CD1c-positive myeloid dendritic cell (primary cell): ENCODE data around the gene ACP5.
"Not testable (repeated sequence)": the region's sequence is repeated elsewhere in the genome, so short reads cannot be mapped to it uniquely, and the experiment has no call there.

Source experiments
- DNase-seq: peaks from one replicate; pipeline ENCODE4 v3.0.0-alpha.2; 2016; ENCODE audit errors: extremely low spot score

The ACP5 gene

DNA sequence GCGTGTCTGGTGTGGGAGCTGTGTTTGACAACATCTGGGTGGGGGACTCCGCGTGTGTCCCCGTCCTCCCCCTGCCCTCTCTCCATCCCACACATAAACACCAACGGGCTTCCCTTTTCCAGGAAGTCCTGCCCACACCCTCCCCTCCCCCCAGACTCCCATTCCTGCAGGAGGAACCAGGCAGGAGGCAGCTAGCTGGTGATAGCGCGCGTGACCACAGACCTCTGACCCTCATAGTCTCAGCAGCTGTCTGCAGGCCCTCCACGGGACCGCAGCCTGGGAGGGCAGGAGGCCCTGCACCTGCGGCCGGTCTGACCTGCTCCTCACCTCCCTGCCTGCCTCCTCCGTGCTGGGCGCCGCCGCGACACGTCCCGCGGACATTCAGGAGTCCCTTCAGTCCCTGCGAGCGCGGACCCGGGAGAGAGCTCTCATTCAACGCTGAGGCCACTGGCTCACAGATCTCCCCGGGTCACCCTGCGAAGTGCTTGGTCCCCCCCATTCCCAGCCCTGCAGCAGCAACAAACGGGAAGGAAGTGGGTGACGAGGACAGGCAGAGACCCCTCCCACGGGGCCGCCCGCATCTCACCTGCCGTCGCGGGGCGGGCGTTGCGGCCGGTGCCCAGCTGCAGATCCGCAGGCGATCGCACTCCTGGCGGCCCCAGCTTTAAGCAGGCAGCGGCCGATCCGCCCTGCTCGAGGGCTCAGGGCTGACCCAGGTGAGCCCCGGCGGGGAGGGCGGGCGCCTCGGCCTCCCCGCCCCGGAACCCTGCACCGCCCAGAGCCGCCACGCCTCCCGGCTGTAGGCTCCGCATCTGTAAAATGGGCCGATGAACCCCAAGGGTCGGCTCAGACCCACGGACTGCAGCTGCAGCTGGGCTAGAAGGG is 1.1 kb upstream of the ACP5 start:
- peak; percentile 92 for DNase-seq

DNA sequence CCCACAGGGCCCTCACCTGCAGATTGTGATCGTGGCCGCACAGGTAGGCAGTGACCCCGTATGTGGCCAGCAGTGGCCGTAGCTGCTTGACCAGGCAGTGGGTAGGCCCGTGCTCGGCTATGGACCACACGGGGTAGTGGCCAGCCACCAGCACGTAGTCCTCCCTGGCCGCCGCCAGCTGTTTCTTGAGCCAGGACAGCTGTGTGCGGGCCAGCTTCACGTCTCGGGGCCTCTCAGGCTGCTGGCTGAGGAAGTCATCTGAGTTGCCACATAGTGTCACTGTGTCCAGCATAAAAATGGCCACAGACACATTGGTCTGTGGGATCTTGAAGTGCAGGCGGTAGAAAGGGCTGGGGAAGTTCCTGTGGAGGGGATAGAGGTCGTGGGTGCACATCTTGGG is 1.2 kb downstream of the ACP5 start:
- DNase-seq = peak; percentile 61

DNA sequence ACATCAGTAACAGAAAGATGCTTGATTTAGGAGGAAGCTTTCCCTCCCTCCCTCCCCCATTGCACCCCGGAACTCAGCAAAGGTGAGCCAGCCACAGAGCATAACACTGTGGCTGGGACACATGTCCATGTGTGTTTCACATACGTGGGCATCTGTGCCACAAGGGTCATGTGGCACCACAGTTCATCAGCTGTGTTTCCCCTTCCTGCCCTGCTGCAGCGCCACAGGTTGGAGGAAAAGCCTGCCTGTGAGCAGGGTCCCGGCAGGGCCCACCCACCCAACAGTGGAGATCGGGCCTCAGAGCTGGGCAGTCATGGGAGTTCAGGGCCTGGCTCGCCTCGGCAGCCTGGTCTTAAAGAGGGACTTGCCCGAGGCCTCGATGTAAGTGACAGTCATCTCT is 2.8 kb downstream of the ACP5 start:
- DNase-seq = no peak

DNA sequence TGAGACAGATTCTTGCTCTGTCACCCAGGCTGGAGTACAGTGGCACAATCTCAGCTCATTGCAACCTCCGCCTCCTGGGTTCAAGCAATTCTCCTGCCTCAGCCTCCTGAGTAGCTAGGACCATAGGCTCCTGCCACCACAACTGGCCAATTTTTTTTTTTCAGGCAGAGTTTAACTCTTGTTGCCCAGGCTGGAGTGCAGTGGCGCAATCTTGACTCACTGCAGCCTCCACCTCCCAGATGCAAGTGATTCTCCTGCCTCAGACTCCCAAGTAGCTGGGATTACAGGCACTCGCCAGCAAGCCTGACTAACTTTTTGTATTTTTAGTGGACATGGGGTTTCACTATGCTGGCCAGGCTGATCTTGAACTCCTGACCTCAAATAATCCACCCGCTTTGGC is 3.7 kb downstream of the ACP5 start:
- DNase-seq = not testable (repeated sequence)

DNA sequence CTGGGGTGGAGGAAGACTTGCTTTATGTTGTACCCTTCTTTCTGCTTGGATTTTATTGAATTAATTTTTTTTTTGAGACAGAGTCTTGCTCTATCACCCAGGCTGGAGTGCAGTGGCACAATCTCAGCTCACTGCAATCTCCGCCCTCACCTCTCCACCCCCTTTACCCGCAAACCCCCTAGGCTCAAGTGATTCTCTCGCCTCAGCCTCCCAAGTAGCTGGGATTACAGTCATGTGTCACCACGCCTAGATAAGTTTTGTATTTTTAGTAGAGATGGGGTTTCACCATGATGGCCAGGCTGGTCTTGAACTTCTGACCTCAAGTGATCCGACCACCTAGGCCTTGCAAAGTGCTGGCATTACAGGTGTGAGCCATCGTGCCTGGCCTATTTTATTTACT is 4.1 kb downstream of the ACP5 start:
- not testable (repeated sequence) for DNase-seq

DNA sequence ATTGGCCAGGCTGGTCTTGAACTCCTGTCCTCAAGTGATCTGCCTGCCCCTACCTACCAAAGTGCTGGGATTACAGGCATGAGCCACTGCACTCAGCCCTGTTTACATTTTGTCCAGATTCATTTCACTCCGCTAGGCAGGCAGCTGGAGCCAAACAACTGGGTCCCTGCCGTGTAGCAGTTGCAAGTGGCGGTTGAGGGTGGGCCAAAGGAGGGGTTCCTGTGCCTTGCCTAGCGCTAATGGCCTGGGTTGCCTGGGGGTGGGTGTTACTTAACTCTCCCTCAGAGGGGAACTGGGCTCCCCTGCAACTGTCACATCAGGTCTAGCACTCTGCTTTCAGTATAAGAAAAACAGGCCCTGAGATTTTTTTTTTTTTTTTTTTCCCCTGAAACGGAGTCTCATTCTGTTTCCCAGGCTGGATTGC is 7.4 kb downstream of the ACP5 start:
- DNase-seq = peak; percentile 63

DNA sequence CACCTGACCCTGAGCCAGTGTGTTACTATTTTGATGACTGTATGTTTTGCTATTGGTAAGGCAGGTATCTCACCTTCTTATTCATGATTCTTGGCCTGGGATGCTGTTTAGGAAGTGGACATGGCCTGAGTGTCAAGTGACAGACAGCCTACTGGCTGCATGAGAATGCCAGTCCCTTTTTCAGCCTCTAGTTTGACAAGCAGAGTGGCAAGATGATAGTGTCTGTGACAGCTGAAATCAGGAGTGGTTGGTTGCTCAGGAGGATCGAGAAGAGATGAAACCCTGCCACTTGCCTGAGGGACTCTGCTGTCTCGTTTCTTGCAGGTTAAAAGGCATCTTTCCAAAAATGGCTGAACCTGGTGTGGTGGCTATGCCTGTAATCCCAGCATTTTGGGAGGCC is 11.3 kb downstream of the ACP5 start:
- no peak for DNase-seq

DNA sequence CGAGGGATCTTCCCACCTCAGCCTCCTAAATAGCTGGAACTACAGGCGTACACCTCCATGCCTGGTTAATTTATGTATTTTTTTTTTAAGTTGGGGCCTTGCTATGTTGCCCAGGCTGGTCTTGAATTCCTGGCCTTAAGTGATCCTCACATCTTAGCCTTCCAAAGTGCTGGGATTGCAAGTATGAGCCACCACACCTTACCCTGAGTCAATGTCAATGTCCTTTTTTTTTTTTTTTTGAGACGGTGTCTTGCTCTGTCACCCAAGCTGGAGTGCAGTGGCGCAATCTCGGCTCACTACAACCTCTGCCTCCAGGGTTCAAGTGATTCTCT is 11.8 kb downstream of the ACP5 start:
- DNase-seq = not testable (repeated sequence)

DNA sequence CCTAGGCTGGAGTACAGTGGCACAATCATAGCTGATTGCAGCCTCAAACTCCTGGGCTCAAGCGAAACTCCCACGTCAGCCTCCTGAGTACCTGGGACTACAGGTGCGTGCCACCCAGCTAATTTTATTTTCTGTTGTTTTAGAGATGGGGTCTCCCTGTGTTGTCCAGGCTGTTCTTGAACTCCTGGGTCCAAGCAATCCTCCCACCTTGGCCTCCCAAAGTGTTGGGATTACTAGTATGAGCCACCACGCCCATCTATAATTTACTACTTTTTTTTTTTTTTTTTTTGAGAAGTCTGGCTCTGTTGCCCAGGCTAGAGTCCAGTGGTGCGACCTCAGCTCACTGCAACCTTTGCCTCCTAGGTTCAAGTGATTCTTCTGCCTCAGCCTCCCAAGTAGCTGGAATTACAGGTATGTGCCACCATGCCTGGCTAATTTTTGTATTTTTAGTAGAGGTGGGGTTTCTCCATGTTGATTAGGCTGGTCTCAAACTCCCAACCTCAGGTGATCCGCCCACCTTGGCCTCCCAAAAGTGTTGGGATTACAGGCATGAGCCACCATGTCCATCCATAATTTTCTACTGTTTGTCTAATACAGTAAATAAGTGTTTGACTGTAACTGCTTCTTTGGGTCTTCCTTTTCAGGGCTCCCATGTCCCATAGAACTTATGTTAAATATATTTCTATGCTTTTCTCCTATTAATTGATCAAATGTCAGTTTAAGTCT is 13.2 kb downstream of the ACP5 start:
- not testable (repeated sequence) for DNase-seq

DNA sequence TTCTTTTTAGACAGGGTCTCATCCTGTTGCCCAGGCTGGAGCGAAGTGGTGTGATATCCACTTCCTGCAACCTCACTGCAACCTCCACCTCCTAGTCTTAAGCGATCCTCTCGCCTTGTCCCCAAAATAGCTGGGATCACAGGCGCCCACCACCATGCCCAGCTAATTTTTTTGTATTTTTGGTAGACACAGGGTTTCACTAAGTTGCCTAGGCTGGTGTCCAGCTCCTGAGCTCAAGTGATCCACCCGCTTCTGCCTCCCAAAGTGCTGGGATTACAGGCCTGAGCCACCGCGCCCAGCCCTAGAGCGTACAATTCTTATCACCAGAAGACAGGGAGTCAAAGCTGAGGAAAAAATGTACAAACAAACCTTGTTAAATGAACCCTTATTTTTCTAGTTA is 13.9 kb downstream of the ACP5 start:
- no peak for DNase-seq

DNA sequence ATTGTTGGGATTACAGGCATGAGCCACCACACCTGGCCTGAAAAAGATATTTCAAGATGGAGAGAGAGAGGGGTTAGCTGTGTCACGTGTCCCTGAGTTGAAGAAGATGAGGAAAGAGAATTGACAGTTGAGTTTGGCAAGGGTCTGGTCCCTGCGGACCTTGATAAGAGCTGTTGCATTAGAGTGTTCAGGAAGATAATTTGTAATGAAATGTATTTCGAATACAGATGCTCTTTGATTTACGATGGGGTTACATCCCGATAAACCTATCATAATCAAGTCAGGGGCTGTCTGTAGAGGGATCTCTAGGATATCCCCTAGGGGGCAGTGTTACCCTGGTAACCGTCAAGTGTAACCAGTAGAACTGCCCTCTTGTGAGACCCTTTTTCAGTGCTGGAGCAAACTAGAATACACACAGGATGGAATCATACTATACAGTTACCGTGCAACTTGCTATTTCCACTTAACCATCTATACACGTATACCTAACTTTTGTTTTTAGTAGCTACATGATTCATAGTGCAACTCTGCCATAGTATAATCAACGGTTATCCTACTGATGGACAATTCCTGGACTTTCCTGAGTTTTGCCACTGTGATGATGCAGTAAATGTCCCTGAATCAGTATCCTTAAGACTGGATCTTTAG is 16.9 kb downstream of the ACP5 start:
- peak; percentile 85 for DNase-seq

DNA sequence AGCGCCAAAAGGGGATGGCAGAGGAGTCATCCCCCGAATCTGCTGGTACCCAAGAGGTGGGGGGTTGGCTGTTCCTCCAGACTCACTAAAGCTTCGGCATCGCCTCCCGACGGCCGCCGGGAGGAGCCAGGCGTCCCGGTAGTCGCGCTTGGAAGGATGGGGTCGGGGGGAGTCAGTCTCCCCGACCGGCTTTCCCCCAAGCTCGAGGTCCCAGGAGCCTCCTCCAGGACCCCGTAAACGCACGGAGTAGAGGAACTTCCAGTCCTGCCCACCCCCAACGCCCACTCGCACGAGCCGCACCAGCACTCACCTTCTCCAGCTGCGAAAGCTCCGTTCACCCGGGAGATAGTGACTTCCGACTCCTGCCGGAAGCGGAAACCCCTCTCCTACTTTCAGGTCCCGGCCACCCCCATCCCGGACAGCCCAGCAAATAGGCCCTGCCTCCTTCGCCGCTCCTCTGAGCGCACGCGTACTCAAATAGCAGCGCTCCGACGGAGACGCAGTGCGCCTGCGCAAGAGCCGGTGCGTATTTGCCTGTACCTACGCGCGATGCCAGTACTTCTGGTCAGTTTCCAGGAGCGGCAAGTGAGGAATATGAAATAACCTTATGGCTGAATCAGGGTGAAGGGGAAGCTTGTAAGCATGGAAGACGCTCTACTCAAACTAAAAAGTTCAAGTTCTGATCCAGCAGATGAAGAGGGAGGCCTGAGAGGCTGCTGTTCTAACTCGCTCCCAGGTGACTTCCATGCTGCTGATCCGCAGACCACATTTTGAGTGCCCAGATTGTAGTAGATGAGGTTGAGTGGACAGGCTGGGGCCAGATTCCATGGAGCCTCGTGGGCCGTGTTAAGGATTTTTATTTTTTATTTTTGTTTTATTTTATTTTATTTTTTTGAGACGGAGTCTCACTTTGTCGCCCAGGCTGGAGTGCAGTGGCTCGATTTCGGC is 18.3 kb downstream of the ACP5 start, which contains the start of gene ELOF1:
Gene ELOF1, minus strand, starts transcription at position 350 of the 948 bp plus-strand sequence. CDS start 4,883 bp downstream, outside the sequence.
- DNase-seq = peak; percentile 100

DNA sequence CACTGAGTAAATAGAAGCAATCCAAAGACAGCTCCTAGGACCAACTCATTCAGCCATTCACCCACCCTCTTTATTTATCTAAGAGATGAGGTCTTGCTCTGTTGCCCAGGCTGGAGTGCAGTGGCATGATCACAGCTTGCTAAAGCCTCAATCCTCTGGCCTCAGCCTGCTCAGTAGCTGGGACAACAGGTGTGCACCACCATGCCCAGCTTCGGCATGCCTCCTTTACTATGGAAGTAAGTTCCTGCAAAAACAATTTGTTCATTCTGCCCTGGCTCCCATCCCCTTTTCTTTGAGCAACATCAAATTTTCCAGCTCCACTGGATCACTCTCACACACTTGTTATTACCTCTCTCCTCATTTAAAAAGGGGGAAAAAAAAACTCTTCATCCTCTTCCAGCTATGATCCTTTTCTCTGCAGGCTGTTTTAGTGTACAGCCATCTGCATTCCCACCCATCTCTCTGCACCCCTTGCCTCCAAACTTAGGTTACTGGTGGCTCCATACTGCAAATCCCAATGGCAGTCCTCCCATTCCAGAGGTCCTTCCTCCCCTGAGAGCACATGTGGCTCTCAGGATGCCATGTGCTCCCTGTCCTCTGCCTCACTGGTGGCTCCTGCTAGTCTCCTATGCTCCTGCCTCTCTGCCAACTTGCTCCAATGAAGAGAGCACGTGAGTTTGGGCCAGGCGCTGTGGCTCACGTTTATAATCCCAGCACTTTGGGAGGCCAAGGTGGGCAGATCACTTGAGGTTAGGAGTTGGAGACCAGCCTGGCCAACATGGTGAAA is 20.6 kb downstream of the ACP5 start:
- DNase-seq = no peak

DNA sequence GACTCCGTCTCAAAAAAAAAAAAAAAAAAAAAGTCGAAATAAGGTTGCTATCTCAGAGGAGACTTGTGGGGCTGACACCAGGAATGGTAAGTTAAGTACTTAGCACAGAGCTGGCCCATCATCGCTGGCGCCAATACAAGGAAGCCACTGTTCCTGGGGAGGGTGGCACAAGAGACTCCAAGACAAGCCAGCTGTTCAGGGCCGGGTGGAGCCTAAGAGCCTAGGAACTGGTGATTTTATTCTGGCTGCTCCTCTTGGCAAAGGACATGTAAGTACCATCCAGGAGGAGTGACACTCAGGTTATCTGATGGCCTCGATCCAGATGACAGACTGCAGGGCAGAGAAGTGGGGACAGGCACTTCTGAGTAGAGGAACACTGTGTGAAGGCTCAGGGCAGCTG is 22.2 kb downstream of the ACP5 start:
- DNase-seq = no peak

DNA sequence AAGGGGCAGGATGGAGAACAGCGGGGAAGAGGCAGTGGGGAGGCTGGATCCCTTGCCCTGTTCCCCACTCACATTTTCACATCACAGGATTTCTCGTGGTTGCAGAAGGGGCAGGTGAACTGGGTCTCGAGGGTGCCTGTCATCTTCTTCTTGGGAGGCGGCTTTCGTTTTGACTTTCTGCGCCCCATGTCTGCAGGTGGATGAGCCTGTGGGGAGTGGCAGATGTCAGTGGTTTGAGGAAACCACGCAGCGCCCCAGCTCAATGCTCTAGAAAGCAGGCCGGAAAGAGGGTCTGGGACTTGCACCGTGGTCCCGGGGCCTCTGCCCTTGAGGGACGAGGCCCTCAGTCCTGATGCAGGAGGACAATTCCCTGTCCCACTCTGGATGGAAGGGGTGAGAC is 23.3 kb downstream of the ACP5 start:
- DNase-seq = no peak

DNA sequence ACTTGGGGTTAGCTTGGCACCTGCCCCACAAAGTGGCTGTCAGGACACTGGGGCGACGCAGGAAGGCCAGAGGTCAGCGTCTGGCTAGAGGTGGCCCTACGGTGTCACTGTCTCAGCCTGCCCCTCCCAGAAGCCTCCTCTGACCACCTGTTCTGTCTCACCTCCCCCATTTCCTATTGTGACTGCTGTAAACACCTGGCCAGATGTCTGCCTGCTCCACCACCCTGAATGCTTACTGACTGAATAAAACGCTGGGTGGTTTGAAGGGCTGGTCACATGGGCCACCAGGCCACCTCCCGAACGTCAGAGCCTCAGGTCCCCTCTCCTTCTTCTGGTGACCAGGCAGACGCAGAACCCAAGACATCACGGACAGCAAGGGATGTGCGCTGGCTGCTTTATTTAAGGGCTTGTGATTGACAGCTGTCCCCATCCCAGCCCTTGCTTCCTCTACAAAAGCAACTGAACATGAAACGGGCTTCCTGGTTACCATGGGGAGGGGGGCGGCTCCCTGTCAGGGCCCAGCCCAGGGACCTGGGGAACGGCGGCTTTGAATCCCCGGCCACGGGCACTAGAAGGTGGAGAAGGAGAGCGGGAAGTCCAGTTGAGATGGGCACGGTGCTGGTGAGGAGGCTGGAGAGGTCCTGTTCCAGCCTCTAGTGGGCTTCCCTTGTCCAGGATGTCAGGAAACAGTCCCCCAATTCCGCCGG is 24.6 kb downstream of the ACP5 start:
- DNase-seq = no peak

DNA sequence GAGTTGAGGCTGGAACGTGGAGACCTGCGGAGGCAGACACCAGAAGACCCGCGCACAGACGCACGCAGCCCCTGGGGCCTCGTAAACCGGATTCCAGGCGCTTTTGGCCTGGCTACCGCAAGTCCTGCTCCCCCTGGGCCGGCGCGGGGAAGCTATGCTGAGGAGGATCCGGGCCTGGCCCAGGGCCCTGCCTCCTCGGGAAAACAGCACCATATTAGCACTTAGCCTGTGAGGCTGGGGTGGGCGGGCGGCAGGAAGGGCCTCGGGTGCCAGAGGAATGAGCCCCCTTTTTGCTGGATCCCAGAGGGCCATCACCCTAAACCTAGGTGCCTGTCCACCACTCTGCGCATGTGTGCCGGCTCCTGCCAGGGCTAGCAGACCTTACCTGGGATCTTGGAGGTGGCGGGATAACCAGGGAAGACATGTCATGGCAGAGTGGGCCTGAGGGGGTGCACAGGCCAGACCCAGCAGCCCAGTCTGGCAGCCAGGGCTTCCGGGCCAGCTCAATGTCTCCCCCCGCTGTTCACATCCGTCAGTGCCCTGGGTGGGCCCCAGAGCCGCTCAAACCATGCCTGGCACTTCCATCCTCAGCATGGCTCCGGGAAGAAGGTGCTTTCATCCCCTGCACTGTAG is 25.7 kb downstream of the ACP5 start:
- DNase-seq = no peak

DNA sequence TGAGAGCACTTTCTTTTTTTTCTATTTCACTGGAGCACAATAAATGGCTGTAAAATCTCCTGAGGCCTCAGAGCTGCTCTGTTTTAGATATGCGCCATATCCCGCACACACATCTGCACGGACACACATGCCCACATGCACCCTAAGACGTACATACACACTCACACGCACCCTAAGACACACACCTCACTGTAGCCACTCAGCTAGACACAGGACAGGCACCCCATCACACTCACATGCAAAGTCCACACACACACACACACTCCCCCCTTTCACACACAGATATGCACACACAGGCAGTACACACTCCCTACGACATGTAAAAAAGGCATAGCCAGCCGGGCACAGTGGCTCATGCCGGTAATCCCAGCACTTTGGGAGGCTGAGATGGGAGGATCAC is 27.2 kb downstream of the ACP5 start:
- no peak for DNase-seq

DNA sequence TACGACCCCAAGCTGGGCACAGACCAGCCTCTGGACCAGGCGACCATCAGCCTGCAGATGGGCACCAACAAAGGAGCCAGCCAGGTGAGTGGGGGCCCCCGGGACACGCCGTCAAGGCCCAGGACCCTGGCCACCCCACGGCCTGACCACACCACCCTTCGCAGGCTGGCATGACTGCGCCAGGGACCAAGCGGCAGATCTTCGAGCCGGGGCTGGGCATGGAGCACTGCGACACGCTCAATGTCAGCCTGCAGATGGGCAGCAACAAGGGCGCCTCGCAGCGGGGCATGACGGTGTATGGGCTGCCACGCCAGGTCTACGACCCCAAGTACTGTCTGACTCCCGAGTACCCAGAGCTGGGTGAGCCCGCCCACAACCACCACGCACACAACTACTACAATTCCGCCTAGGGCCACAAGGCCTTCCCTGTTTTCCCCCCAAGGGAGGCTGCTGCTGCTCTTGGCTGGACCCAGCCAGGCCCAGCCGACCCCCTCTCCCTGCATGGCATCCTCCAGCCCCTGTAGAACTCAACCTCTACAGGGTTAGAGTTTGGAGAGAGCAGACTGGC is 28.0 kb downstream of the ACP5 start:
- DNase-seq = no peak
